Measurements from ENCODE around the gene MMP14. TPM values are rescaled to one million over a fixed set of nuclear protein-coding genes. Genes with fewer than 3 reads are reported as not detected.

MMP14 gene
- total RNA-seq, 2 experiments from 2014 or later: 2.6 to 2.9 TPM

DNA sequence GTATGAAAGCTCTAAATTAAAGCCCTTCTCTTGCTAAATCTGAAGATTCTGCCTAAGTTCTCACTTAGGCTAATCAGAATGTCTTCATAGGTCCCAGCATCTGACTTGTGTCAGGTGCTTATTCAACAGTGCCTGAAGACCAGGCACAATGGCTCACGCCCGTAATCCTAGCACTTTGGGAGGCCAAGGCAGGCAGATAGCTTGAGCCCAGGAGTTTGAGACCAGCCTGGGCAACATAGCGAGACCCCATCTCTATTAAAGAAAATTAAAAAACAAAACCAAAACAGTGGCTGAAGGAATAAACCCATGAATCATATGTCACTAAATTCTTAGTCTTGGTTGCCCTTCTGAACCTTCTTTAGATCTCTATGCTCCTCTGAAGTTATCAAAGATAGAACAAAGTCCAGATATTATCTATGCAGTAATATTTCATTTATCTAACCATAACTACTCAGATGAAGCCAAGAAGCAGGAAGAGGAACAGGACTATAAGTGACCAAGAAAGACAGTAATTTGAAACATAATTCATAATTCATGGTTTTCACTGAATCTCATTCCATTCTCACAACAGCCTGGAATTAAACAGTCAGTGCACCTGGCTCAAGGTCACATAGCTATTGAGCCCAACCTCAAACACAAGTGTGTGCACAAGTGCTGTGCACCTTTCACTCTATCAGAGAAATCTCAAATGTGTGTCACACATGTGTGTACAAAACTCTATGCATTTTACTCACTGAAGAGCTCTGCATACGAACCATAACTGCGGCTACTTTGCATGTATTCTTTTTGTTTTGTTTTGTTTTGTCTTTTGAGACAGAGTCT, 27.8 kb upstream of the MMP14 start:
- POLR2A ChIA-PET: no interaction called here
- no peaks in the 10 kb centered on the region for H3K36me3 Mint-ChIP-seq (ENCODE audit: low read depth)
- H3K9me3 Mint-ChIP-seq: no peaks in the 10 kb centered on the region
- no peak for ATAC-seq (ENCODE audit: poor library complexity)
- intact Hi-C loops (cut with DNase I, micrococcal nuclease): loop anchor here in 1 of 2 experiments (10.0 kb wide), 1 partner anchor 194 kb away; no protein-coding TSS in a partner anchor
- H3K9me3 ChIP-seq (ENCODE audit: control insufficient read depth in 1 of 2, insufficient read depth in 1 of 2, low read length in 2 of 2): no peaks in the 10 kb centered on the region
- H3K4me1 ChIP-seq (ENCODE audit: insufficient read depth, low read length): no peaks in the 10 kb centered on the region
- peaks cover 10% of the 10 kb centered on the region for H3K27me3 Mint-ChIP-seq
- H3K4me1 Mint-ChIP-seq (ENCODE audit: low read depth): no peaks in the 10 kb centered on the region
- no peaks in the 10 kb centered on the region for H3K36me3 ChIP-seq (ENCODE audit: insufficient read depth, low read length)
- DNase-seq: no peak
- TF ChIP-seq, protein P1, sequence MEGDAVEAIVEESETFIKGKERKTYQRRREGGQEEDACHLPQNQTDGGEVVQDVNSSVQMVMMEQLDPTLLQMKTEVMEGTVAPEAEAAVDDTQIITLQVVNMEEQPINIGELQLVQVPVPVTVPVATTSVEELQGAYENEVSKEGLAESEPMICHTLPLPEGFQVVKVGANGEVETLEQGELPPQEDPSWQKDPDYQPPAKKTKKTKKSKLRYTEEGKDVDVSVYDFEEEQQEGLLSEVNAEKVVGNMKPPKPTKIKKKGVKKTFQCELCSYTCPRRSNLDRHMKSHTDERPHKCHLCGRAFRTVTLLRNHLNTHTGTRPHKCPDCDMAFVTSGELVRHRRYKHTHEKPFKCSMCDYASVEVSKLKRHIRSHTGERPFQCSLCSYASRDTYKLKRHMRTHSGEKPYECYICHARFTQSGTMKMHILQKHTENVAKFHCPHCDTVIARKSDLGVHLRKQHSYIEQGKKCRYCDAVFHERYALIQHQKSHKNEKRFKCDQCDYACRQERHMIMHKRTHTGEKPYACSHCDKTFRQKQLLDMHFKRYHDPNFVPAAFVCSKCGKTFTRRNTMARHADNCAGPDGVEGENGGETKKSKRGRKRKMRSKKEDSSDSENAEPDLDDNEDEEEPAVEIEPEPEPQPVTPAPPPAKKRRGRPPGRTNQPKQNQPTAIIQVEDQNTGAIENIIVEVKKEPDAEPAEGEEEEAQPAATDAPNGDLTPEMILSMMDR (IDR thresholded peaks at IDR 0.05): no peak
- no peaks in the 10 kb centered on the region for H3K27me3 ChIP-seq (ENCODE audit: control insufficient read depth in 1 of 2, insufficient read depth in 2 of 2, low read length in 2 of 2)
- no peak overlapping the region for H3K27ac Mint-ChIP-seq
- no peak overlapping the region for H3K4me3 ChIP-seq (ENCODE audit: low read length)
- CTCF ChIA-PET: no interaction called here
- H3K4me3 Mint-ChIP-seq: no peak overlapping the region
- H3K27ac ChIP-seq (ENCODE audit: low read depth in 1 of 2, low read length in 2 of 2): no peak overlapping the region

DNA sequence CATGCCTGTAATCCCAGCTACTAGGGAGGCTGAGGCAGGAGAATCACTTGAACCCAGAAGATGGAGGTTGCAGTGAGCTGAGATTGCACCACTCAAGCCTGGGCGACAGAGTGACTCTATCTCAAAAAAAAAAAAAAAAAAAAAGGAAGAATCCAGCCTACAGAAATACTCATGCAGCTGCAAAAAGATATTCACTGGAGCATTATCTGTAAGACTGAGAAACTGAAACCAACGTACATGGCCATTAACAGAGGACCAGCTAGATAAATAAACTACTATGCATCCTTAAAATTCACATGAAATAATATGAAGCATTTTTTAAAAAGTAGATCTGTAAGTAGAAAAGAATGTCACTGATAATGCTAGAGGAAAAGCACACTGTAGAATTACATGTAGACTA, 24.7 kb upstream of the MMP14 start:
- ATAC-seq (ENCODE audit: poor library complexity) (no peak), DNase-seq (no peak)
- peaks cover 16% of the 10 kb centered on the region for H3K4me1 Mint-ChIP-seq (ENCODE audit: low read depth)
- no peaks in the 10 kb centered on the region for H3K27me3 Mint-ChIP-seq
- no peaks in the 10 kb centered on the region for H3K36me3 ChIP-seq (ENCODE audit: insufficient read depth, low read length)
- no peaks in the 10 kb centered on the region for H3K27me3 ChIP-seq (ENCODE audit: control insufficient read depth in 1 of 2, insufficient read depth in 2 of 2, low read length in 2 of 2)
- ChIA-PET CTCF (no interaction called here), POLR2A (no interaction called here)
- no peaks in the 10 kb centered on the region for H3K36me3 Mint-ChIP-seq (ENCODE audit: low read depth)
- no peak overlapping the region for H3K4me3 Mint-ChIP-seq
- no peaks in the 10 kb centered on the region for H3K9me3 Mint-ChIP-seq
- H3K27ac ChIP-seq (ENCODE audit: low read depth in 1 of 2, low read length in 2 of 2): no peak overlapping the region
- TF ChIP-seq, protein P1 (IDR thresholded peaks at IDR 0.05): no peak
- no peaks in the 10 kb centered on the region for H3K9me3 ChIP-seq (ENCODE audit: control insufficient read depth in 1 of 2, insufficient read depth in 1 of 2, low read length in 2 of 2)
- peaks cover 10% of the 10 kb centered on the region for H3K4me1 ChIP-seq (ENCODE audit: insufficient read depth, low read length)
- intact Hi-C loops (cut with DNase I, micrococcal nuclease): no loop called here
- no peak overlapping the region for H3K27ac Mint-ChIP-seq
- H3K4me3 ChIP-seq (ENCODE audit: low read length): no peak overlapping the region

DNA sequence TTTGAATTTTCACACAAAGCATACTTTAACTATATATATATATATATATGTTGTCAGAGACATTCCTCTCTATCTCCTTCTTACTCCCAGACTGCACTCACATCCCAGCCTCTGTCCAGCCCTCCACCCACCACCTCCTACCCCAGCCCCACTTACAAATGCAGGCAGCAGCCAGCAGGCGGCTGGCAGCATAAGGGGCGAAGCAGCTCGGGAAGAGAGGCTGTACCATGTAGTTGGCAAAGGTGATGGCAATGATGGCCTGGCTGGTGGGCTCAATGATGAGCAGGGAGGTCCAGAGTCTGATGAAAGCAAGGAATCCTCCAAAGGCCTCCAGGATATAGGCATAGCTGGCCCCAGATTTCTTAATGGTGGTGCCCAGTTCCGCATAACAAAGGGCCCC, 23.6 kb upstream of the MMP14 start:
- no peak overlapping the region for H3K27ac ChIP-seq (ENCODE audit: low read depth in 1 of 2, low read length in 2 of 2)
- POLR2A ChIA-PET: interaction anchor here (1.1 kb wide), 1 partner anchor 10 kb away, joined by 4 read pairs; no protein-coding TSS in a partner anchor
- no peak overlapping the region for H3K27ac Mint-ChIP-seq
- DNase-seq (no peak), ATAC-seq (ENCODE audit: poor library complexity) (no peak)
- CTCF ChIA-PET: no interaction called here
- H3K36me3 ChIP-seq (ENCODE audit: insufficient read depth, low read length): no peaks in the 10 kb centered on the region
- no peaks in the 10 kb centered on the region for H3K36me3 Mint-ChIP-seq (ENCODE audit: low read depth)
- H3K4me3 Mint-ChIP-seq: no peak overlapping the region
- no peaks in the 10 kb centered on the region for H3K9me3 Mint-ChIP-seq
- no peaks in the 10 kb centered on the region for H3K9me3 ChIP-seq (ENCODE audit: control insufficient read depth in 1 of 2, insufficient read depth in 1 of 2, low read length in 2 of 2)
- H3K27me3 Mint-ChIP-seq: no peaks in the 10 kb centered on the region
- intact Hi-C loops (cut with DNase I, micrococcal nuclease): no loop called here
- peaks cover 16% of the 10 kb centered on the region for H3K4me1 Mint-ChIP-seq (ENCODE audit: low read depth)
- TF ChIP-seq, protein P1 (IDR thresholded peaks at IDR 0.05): no peak
- H3K4me3 ChIP-seq (ENCODE audit: low read length): no peak overlapping the region
- peaks cover 10% of the 10 kb centered on the region for H3K4me1 ChIP-seq (ENCODE audit: insufficient read depth, low read length)
- no peaks in the 10 kb centered on the region for H3K27me3 ChIP-seq (ENCODE audit: control insufficient read depth in 1 of 2, insufficient read depth in 2 of 2, low read length in 2 of 2)
